Loucy (cell line): Measurements from ENCODE around the gene CLSTN1.
"Not testable (repeated sequence)": the region's sequence is repeated elsewhere in the genome, so short reads cannot be mapped to it uniquely, and the experiment has no call there.

Source experiments
- H2AFZ ChIP-seq: fragments of 200-600 bp; sonication (generic); 2 replicates; pipeline ENCODE4 v1.6.0; 2016; ENCODE audit warnings: antibody characterized with exemption, mild to moderate bottlenecking, low read length, moderate library complexity
- H3F3A ChIP-seq: fragments of 200-600 bp; 2 replicates; pipeline ENCODE4 v1.6.0; 2016; ENCODE audit warnings: antibody characterized with exemption, low read depth, mild to moderate bottlenecking
- H3K27me3 ChIP-seq: fragments of 200-600 bp; sonication (generic); 2 replicates; pipeline ENCODE4 v1.6.1; 2014; ENCODE audit warnings: low read length, mild to moderate bottlenecking; ENCODE audit not compliant: insufficient read depth, poor library complexity, severe bottlenecking
- H3K36me3 ChIP-seq: fragments of 200-600 bp; sonication (generic); 2 replicates; pipeline ENCODE4 v1.6.1; 2016; ENCODE audit warnings: low read length; ENCODE audit not compliant: insufficient read depth
- H3K4me1 ChIP-seq: fragments of 200-600 bp; sonication (generic); 2 replicates; pipeline ENCODE4 v1.5.1; 2014; ENCODE audit warnings: low read length, mild to moderate bottlenecking; ENCODE audit not compliant: insufficient read depth, poor library complexity, severe bottlenecking
- H3K4me2 ChIP-seq: fragments of 200-600 bp; sonication (generic); 2 replicates; pipeline ENCODE4 v1.6.0; 2014; ENCODE audit warnings: antibody characterized with exemption, low read length, low read depth, mild to moderate bottlenecking; ENCODE audit not compliant: poor library complexity, severe bottlenecking
- H3K4me3 ChIP-seq: fragments of 200-600 bp; sonication (generic); 2 replicates; pipeline ENCODE4 v1.5.1; 2014; ENCODE audit warnings: low read length, mild to moderate bottlenecking, mixed read lengths; ENCODE audit not compliant: poor library complexity, severe bottlenecking
- H3K79me2 ChIP-seq: fragments of 200-600 bp; sonication (generic); 2 replicates; pipeline ENCODE4 v1.6.1; 2014; ENCODE audit warnings: low read length; ENCODE audit not compliant: insufficient read depth
- H3K9ac ChIP-seq: fragments of 200-600 bp; sonication (generic); 2 replicates; pipeline ENCODE4 v1.6.0; 2014; ENCODE audit warnings: mild to moderate bottlenecking, low read depth, low read length, moderate library complexity; ENCODE audit not compliant: poor library complexity, severe bottlenecking
- H3K9me2 ChIP-seq: fragments of 200-600 bp; sonication (generic); replicated peaks from 2 replicates; pipeline ENCODE4 v1.6.1; 2016; ENCODE audit warnings: low read depth, low read length, mixed read lengths
- H3K9me3 ChIP-seq: fragments of 200-600 bp; sonication (generic); 2 replicates; pipeline ENCODE4 v1.6.1; 2014; ENCODE audit warnings: mild to moderate bottlenecking, antibody characterized with exemption, low read length, low read depth; ENCODE audit not compliant: insufficient read depth
- H4K20me1 ChIP-seq: fragments of 200-600 bp; sonication (generic); 2 replicates; pipeline ENCODE4 v1.6.0; 2014; ENCODE audit warnings: antibody characterized with exemption, low read length, mild to moderate bottlenecking; ENCODE audit not compliant: insufficient read depth, poor library complexity, severe bottlenecking
- EZH2phosphoT487 ChIP-seq: fragments of 200-600 bp; IDR thresholded peaks from 2 replicates; pipeline ENCODE4 v1.6.1; 2018; ENCODE audit warnings: antibody characterized with exemption, mild to moderate bottlenecking, moderate library complexity, borderline replicate concordance
- TF ChIP-seq, protein P1 (sequence below): fragments of 200-600 bp; sonication (generic); conservative IDR thresholded peaks from 2 replicates; pipeline ENCODE4 v1.5.1; 2014; ENCODE audit warnings: mild to moderate bottlenecking, antibody characterized with exemption, low read length

Gene CLSTN1

DNA sequence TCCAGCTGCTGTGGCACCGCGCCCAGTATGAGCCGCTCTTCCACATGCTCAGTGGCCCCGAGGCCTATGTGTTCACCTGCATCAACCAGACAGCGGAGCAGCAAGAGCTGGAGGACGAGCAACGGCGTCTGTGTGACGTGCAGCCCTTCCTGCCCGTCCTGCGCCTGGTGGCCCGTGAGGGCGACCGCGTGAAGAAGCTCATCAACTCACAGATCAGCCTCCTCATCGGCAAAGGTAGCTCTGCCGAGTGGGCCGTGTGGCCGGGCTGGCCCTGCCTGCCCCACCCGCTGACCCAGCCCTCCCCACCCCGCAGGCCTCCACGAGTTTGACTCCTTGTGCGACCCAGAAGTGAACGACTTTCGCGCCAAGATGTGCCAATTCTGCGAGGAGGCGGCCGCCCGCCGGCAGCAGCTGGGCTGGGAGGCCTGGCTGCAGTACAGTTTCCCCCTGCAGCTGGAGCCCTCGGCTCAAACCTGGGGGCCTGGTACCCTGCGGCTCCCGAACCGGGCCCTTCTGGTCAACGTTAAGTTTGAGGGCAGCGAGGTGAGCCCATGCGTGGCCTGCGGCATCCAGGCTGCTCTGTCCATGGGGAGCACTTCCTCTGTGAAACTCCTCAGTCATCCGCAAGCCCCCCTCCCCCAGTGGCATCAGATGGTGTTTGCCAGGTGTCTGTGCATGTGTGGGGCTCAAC is 108.1 kb downstream of the CLSTN1 start:
- H3K27me3 ChIP-seq = no peaks in the 10 kb centered on the region
- no peaks in the 10 kb centered on the region for H3K9me2 ChIP-seq
- H3K4me1 ChIP-seq = peaks cover 10% of the 10 kb centered on the region
- H3K4me3 ChIP-seq = no peak overlapping the region
- H2AFZ ChIP-seq = no peak overlapping the region
- TF ChIP-seq EZH2phosphoT487 = no peak
- TF ChIP-seq, protein P1, sequence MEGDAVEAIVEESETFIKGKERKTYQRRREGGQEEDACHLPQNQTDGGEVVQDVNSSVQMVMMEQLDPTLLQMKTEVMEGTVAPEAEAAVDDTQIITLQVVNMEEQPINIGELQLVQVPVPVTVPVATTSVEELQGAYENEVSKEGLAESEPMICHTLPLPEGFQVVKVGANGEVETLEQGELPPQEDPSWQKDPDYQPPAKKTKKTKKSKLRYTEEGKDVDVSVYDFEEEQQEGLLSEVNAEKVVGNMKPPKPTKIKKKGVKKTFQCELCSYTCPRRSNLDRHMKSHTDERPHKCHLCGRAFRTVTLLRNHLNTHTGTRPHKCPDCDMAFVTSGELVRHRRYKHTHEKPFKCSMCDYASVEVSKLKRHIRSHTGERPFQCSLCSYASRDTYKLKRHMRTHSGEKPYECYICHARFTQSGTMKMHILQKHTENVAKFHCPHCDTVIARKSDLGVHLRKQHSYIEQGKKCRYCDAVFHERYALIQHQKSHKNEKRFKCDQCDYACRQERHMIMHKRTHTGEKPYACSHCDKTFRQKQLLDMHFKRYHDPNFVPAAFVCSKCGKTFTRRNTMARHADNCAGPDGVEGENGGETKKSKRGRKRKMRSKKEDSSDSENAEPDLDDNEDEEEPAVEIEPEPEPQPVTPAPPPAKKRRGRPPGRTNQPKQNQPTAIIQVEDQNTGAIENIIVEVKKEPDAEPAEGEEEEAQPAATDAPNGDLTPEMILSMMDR = no peak
- no peaks in the 10 kb centered on the region for H3F3A ChIP-seq
- H3K9ac ChIP-seq = no peak overlapping the region
- H3K4me2 ChIP-seq = peak overlapping the region; percentile 95
- no peaks in the 10 kb centered on the region for H4K20me1 ChIP-seq
- no peaks in the 10 kb centered on the region for H3K9me3 ChIP-seq
- no peaks in the 10 kb centered on the region for H3K36me3 ChIP-seq
- H3K79me2 ChIP-seq = peaks cover 14% of the 10 kb centered on the region; the same call in 1 of the 2 replicates

DNA sequence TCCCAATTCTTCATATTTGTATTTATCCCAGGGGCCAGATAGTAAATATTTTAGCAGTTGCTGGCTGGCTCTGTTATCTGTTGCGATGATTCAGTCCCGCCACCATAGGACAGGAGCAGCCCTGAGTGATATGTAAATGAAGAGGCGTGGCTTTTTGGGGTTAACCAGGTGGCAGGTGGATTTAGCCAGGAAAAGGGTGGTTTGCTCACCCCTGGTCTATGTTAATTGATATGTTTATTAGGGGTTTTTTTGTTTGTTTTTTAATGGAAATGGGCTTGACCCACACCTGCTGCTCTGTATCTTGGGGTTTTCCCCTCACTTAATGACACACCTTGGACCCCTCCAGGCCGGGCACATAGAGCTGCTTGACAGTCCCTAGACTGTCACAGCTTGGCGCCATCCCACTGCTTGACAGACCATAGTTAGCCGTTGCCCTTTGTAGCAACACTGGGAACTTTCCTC is 109.5 kb downstream of the CLSTN1 start:
- no peak overlapping the region for H3K4me3 ChIP-seq
- H3K4me1 ChIP-seq = peaks cover 10% of the 10 kb centered on the region
- H3K9me2 ChIP-seq = no peaks in the 10 kb centered on the region
- no peaks in the 10 kb centered on the region for H3K36me3 ChIP-seq
- H3K9ac ChIP-seq = no peak overlapping the region
- no peak overlapping the region for H3K4me2 ChIP-seq
- no peaks in the 10 kb centered on the region for H3F3A ChIP-seq
- H2AFZ ChIP-seq = no peak overlapping the region
- no peaks in the 10 kb centered on the region for H3K9me3 ChIP-seq
- peaks cover 14% of the 10 kb centered on the region; the same call in 1 of the 2 replicates for H3K79me2 ChIP-seq
- no peaks in the 10 kb centered on the region for H4K20me1 ChIP-seq
- TF ChIP-seq EZH2phosphoT487 = no peak
- TF ChIP-seq, protein P1 = no peak
- H3K27me3 ChIP-seq = no peaks in the 10 kb centered on the region

GRCh38 chr1:9712767-9713166 is 111.0 kb downstream of the CLSTN1 start:
- not testable (repeated sequence) for H4K20me1 ChIP-seq, H2AFZ ChIP-seq, H3K4me1 ChIP-seq

More at GRCh38 chr1:9712767-9713166, 111.0 kb downstream of the CLSTN1 start:
- H3K27me3 ChIP-seq, H3K9me3 ChIP-seq, H3K9me2 ChIP-seq, H3K9ac ChIP-seq, H3K36me3 ChIP-seq, H3K4me2 ChIP-seq, H3K4me3 ChIP-seq, H3F3A ChIP-seq: not testable (repeated sequence)
- peaks cover 14% of the 10 kb centered on the region; the same call in 1 of the 2 replicates for H3K79me2 ChIP-seq
